Tibial nerve (tissue), 3 donors: ENCODE data around the gene SELENOW.

Source experiments
- POLR2A ChIP-seq, 2 donors: fragments of 450-650 bp; IDR thresholded peaks; one replicate each; pipeline ENCODE4 v1.6.1; 2017; ENCODE audit warnings: antibody characterized with exemption in 2 of 2, mild to moderate bottlenecking in 2 of 2, moderate library complexity in 2 of 2
- TF ChIP-seq, protein P1 (sequence below), 5 experiments: fragments of 200-600 bp in 3 of 5; fragments of 450-650 bp in 2 of 5; sonication (generic) in 3 of 5; IDR thresholded peaks; one replicate each; pipeline ENCODE4 v1.5.1; 2016 to 2019; ENCODE audit warnings: antibody characterized with exemption in 5 of 5, mild to moderate bottlenecking in 3 of 5, moderate library complexity in 2 of 5

DNA sequence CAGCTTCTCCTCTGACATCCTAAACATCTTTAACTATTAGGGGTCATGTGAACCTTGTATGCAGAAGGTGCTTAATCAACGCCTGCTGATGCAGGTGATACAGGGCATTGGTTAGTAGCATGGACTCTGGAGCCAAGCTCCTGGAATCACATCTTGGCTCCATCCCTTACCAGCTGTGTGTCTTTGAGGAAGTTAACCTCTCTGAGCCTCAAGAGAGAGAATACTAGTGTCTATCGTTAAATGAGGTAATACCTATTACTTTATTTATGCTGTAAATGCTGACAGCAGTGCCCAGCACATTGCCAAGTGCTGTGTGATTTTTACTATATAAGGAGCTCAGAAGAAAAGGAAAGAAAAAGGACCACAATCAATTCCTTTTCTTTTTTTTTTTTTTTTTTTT, 11.2 kb upstream of the SELENOW start:
- TF ChIP-seq, protein P1, sequence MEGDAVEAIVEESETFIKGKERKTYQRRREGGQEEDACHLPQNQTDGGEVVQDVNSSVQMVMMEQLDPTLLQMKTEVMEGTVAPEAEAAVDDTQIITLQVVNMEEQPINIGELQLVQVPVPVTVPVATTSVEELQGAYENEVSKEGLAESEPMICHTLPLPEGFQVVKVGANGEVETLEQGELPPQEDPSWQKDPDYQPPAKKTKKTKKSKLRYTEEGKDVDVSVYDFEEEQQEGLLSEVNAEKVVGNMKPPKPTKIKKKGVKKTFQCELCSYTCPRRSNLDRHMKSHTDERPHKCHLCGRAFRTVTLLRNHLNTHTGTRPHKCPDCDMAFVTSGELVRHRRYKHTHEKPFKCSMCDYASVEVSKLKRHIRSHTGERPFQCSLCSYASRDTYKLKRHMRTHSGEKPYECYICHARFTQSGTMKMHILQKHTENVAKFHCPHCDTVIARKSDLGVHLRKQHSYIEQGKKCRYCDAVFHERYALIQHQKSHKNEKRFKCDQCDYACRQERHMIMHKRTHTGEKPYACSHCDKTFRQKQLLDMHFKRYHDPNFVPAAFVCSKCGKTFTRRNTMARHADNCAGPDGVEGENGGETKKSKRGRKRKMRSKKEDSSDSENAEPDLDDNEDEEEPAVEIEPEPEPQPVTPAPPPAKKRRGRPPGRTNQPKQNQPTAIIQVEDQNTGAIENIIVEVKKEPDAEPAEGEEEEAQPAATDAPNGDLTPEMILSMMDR (IDR thresholded peaks at IDR 0.05), result no peak
- no peak for TF ChIP-seq POLR2A (IDR thresholded peaks at IDR 0.05)
